Measurements from ENCODE around the gene RAB11B.
"Not testable (repeated sequence)": the region's sequence is repeated elsewhere in the genome, so short reads cannot be mapped to it uniquely, and the experiment has no call there.

The RAB11B gene

GRCh38 chr19:8441725-8442544 lies 51.8 kb downstream of the RAB11B start:
- no peak for DNase-seq

- not testable (repeated sequence) for DNase-seq
These were observed 54.0 kb downstream of the RAB11B start for GRCh38 chr19:8444140-8444676.

GRCh38 chr19:8444677-8445487 lies 54.7 kb downstream of the RAB11B start, which contains the start of gene HNRNPM:
HNRNPM (plus strand) TSS chr19:8444975; CDS start chr19:8444999, 24 bp downstream.
- peak; percentile 100 for DNase-seq

GRCh38 chr19:8445488-8446001 lies 55.4 kb downstream of the RAB11B start:
- peak; percentile 52 for DNase-seq

- DNase-seq, result no peak
These were observed 56.0 kb downstream of the RAB11B start for GRCh38 chr19:8446061-8446709.

GRCh38 chr19:8449830-8450229 lies 59.7 kb downstream of the RAB11B start:
- no peak for DNase-seq

GRCh38 chr19:8451377-8451776 lies 61.2 kb downstream of the RAB11B start:
- no peak for DNase-seq

- no peak for DNase-seq
These were observed 61.7 kb downstream of the RAB11B start for GRCh38 chr19:8451885-8452284.

GRCh38 chr19:8452446-8453123 lies 62.4 kb downstream of the RAB11B start:
- no peak for DNase-seq

GRCh38 chr19:8453616-8454015 lies 63.5 kb downstream of the RAB11B start:
- DNase-seq, result no peak
